Activated T-cell treated with anti-CD3 and anti-CD28 coated beads for 48 hours (primary cell): ENCODE results near the gene CERCAM.
"Not testable (repeated sequence)": the region's sequence is repeated elsewhere in the genome, so short reads cannot be mapped to it uniquely, and the experiment has no call there.

Experiments
- DNase-seq: peaks from one replicate; pipeline ENCODE4 v3.0.0-alpha.2; 2020; ENCODE audit warnings: low read depth

Gene CERCAM

DNA sequence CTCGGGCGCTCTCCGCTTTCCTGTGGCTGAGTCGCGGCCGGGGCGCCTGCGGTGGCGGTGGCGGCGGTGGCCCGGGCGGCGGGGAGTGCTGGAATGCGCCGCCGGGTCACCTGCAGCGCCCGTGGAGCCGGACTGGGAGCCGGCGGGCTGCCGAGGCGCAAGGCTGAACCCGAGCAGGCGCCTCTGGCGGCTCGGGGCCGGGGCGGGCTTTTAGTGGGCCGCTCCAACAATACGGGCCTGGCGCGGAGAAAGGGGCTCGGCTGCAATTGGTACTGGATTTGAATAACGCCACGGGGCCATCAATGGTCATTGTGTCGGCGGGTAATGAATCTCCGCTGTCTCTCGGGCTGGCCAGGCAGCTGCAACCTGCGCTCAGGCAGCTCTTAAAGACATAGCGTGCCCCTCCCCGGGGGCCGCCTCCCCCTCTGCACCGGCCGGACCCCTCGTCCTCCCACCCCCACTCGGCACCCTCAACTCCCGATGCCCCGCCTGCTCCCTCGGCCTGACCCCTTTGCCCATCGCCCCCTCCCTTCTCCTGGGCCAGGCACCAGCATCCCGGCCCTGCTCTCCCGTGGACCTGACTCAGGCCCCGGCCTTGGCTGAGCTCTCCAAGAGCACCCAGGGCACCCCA, 27.4 kb upstream of the CERCAM start:
- DNase-seq = no peak

DNA sequence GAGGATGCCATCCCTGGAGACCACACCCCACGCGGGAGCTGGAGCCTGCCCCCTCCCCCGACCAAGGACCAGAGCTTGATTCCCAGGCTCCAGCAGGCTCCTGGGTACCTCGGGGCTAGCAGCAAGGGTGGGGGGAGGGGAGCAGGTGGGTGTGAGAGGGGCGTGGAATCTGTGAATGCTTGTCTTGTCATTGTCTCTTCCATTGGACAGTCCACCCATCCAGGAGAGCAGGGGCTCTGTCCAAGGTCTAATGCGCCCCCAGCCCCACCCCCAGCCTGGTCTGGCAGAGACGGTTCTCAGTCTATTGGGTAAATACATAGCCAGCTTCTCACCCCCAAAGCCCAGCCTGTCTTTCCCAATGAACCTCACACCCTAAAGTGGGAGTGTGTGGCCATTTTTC, 26.7 kb upstream of the CERCAM start:
- DNase-seq = no peak

DNA sequence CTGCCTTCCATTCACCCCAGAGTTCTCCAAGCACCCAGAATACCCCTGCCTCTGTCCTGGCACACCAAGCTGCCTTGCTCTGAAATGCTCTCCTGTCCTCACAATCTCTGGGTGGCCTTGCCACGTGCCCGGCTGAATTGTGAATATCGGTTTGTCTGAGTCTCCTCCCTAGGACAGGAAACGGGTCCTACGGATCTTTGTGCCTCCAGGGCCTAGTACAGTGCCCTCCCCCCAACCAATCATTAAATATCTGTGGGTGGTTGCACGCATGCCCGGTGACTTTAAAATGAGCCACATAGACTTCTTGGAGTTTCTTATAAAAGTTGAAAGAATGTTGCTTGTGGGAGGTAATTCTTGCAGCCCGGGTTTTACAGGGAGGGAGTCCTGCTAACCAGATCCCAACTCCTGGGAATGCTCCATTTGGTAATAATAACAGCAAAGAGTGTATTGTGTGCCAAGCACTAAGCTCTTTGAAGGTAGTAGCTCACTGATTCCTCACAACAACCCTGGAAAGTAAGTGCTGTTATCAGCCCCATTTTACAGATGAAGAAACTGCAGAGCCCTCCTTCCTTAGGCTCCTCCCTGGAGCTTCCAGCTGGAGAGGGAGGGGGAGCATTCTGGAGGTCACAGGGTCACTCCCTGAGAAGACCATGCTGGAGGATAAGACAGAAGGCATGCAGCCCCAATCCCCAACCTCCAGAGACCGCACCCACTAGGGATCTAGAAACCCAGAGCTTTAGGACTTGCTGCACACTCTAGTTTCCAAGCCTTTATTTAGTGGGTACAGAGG, 26.1 kb upstream of the CERCAM start:
- DNase-seq = no peak

DNA sequence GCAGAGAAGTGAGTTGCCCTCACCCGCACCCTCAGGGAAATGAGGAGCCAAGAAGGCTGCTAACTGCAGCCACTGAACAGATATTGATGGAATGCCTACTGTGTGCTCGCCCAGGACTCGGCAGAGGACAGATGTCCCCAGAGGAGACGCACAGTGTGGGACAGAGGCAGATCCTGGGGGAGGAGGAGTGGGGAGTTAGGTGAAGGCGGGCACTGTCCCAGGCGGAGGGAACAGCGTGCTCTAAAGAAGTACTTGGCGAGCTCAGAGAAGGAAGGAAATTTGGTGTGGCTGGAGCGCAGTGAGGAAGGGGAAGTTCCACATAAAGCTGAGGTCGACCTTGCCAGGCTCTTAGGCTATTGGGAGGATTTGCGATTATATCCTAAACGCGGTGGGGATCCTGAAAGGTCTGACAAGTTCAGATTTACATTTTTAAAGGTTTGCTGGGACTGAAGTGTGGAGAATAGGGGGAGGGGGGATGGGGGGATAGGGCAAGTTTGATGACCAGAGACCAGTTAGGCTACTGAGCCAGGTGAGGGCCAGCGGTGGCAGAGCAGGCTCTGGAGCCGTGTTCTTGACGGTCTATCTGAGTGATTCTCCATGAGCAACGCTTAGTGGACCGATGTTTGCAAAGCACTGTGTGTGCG, 23.6 kb upstream of the CERCAM start:
- DNase-seq = no peak

DNA sequence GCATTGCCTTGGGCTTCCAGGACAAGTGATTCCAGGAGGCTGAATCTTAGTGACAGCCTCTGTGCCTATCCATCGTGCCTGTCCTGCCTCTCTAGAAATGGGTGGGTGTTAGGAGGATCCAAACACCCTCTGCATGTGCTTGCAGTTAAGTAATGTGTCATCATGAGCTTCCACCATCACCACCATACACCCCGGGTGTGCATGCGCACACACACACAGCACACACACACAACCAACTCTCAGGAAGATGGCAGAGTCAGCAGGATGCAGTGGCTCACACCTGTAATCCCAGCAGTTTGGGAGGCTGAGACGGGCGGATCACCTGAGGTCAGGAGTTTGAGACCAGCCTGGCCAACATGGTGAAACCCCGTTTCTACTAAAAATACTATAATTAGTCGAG, 22.8 kb upstream of the CERCAM start:
- no peak for DNase-seq

DNA sequence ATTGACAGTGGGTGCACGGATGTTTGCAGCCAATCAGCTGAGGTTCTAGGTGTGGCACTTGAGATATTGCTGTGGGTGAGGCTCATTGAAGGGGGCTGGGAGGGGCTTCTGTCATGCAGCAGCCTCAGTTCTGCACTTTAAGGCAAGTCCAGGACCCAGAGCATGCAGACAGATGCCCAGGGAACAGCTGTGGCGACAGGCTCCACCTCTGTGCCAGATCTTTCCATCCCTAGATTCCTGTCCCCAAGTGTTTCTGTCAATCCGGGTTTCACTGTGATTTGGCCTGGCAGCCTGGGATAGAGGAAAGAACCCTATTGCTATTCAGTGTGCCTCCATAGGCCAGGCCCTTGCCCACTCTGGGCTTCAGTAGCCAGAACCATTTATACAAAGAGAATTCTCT, 20.8 kb upstream of the CERCAM start:
- DNase-seq = no peak

DNA sequence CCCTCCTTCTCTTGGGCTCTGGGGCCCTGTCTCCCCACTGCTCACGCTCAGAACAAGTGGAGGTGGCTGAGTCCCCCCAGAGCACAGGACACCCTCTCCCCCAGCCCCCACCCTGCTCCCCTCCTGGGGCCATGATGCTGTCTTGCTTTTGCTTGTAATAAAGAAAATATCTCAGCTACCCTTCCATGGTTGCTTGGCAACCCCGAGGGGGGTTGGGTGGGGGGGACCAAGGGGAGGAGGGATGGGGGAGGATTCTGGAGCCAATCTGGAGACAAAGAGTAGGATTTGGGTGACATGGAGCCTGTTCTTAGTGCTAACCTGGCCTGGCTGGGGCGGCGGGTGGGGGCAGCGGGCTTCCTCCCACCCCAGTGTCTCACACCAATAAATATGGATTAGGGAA, 16.1 kb upstream of the CERCAM start:
- no peak for DNase-seq

DNA sequence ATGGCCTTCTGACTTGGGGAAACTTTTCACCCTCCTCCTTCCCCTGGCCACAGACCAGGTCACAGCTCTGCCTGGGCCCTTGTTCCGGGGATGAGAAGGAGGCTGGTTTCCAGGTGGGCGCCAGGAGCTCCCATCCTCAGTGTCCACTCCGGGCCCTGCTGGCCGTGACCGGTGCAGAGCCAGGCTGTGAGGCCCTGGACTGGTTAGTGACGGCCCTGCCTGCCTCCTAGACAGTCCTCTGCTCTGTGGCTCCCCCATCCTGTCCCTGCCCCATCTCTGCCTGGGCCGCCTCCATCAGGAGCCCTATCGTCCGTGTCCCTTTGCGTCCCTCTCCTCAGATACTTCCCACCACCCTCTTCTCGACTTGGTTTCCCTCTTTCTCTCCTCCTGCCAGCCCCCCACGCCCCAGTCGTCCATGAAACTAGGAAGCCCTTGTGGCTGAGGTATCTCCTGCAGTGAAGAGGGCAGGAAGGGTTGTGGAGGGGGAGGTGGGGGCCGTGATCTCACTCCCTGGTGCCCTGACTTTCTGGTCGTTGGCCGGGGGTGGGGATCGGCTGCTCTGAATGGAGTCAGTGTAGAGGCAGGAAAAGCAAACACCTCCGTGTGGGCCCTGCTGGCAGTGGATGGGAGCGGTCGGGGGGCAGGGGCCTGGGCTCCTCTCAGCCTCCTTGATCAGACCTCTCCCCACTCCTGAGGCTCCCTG, 15.4 kb upstream of the CERCAM start:
- no peak for DNase-seq

DNA sequence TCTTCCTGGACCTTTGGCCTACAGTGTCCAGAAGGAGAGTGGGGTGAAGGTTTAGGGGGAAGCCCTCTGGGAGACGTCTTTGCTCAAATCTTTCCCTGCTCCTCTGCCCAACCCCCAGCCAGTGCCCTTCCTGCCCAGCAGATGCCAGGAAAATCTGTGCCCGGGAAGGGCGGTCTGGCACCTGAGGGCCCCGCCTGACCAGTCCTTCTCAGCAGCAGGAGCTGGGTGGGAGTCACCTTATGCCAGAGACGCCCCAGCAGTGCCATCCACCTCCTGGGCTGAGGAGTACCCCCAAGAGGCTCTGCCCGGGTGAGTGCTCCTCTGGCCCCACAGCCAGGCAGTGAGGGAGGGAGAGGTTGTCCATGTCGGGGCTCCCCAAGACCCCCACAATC, 14.9 kb upstream of the CERCAM start:
- no peak for DNase-seq

DNA sequence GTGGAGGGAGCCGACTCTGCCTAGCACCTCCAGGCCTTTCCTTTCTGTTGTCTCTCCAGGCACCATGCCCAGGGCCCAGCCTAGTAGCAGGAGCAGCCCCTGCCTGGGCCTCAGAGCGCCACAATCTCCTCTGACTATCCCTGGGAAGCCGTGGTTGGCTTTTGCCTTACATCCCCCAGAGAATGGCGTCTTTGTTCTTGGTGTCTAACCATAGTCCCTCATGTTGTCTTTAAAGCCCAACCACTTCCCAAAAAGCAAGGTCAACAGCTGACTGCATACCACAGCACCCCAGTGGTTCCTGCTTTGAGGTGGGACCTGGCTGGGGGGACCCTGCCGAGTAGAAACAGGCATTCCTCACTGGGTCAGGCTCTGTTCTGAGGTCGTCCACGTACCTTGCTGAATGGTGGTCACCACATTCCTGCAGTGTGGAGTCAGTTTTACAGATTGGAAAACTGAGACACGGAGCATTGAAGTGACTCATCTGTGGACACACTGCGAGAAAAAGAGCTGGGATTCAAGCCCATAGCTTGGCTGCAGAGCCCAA, 13.7 kb upstream of the CERCAM start:
- no peak for DNase-seq

DNA sequence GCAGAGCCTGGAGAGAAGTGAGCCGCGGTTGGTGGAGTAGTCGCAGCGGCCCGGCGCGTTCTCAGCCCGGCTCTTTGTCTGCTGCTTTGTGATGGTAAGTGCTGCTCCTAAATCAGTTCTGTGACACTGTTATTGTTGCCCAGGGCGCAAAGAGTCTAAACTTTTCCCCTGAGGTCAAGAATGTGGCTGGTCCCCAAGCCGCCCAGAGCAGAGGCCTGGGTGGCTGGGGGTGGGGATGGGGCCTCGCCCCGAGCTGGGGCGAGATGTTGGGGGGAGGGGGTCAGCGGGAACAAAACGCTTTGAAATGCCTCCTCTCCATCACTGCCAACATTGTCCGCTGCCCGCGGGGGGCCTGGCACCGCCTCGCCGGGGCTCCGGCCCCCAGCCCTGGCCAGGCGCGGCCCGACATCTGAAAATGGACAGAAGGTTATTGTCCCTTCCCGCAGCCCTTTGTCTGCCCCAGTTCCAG, 11.7 kb upstream of the CERCAM start:
- no peak for DNase-seq

DNA sequence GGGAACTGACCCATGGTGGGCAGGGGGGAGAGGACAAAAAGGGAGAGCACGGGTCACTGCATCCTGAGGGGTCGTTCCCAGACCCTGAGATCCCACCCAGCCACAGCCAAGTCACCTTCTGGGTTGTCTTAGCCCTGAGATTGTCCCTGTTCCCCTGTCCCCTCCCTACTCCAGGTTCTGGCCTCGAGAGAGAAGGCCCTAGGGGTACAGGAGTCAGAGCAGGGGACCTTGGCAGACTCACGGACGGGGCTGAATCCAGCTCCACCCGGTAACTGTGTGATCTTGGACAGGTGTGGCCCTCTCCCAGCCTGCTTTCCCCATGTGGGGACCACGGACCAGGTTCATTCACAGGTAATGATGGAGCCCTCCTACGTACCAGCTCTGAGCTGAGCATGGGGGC, 11.2 kb upstream of the CERCAM start:
- DNase-seq = no peak

DNA sequence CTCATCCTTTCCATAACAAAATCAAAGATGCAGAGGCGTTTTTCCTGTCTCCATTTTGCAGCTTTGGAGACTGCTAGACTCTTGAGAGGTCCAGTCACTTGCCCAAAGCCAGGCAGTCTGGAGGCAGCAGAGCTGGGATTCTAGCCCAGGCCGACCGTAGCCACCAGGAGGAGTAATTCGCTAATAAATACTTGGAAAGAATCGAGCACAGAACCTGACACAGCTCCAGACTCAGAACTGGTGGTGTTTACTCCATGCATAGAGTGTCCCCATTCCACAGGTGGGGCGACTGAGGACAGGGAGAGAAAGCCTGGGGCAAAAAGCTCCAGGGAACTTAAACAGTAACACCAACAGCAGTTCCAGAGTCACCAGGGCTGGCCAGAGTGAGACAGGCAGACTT, 10.7 kb upstream of the CERCAM start:
- DNase-seq = no peak

DNA sequence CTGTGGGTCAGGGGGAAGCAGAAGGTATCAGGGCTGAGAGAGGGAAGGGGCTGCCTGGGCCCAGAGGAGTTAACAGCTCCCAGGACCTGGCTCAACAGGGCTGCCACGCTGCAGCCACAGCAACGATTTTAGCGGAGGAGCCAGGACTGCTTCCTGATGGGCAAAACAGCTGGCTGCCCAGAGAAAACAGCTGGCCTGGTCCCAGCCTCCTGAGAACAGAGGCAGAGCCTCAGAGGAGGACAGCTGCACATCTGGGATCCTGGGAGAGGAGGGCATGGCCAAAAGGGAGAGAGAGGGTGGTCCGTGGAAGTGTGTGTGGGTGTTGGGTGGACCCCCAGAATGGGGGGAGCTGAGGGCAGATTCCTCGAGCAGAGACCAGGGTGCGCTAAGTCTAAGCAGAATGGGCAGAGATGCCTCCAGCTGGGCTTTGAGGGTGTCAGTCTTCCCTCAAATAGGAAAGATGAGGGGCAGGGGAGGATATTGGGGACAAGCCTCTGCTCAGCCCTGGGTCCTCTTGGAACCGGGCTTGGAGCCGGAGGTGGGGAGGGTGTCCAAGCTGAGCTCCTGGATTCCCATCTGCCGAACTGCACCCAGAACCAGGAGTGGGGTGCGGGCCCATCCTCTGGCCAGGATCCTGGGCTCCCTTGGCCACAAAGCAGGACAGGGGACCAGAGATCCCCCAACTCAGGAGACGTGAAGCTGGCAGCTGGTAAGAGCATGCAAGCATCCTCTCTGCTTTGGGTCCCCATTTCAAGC, 9.1 kb upstream of the CERCAM start:
- DNase-seq = no peak

DNA sequence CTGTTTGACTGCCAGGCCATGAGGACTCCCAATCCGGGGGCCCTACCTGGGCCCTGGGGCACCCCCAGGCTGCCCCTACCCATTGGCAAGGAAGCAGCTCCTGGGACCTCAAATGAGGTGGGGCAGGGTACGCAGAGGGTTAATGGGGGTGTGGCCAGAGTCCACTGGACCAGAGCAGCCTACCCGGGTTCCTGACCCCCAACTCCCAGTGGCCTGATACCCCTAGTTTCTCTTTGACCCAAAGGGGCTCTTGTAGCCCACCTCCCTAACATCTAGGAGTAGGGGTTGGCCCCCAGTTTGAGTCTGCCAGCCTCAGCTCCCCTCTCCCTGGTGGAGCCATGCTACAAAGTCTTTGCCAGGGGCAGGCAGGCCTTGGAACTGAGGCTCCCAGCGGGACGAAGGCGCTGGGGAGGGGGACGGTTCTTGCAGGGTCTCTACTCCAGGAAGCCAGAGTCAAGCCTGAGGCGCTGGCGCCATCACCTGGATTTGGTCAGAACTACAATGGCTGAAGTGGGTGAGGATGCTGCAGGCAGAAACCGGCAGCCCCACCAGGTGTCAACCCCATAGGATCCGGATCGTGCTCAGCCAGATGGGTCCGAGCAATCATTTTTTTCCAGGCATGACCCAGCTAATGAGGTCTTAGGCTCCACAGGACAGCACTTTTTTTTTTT, 8.4 kb upstream of the CERCAM start:
- peak; percentile 52 for DNase-seq

DNA sequence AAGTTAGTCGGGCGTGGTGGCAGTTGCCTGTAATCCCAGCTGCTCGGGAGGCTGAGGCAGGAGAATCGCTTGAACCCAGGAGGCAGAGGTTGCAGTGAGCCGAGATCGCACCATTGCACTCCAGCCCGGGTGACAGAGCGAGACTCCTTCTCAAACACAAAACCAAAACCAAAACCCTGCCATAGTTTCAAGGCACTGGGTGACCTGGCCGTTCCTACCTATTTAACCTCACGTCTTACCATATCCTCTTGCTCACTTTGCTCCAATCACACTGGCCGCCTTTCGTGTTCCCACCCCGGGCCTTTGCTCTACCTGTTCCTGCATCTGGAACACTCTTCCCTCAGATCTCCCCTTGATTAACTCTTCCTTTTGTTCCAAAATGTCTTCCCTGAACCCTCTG, 6.9 kb upstream of the CERCAM start:
- not testable (repeated sequence) for DNase-seq

DNA sequence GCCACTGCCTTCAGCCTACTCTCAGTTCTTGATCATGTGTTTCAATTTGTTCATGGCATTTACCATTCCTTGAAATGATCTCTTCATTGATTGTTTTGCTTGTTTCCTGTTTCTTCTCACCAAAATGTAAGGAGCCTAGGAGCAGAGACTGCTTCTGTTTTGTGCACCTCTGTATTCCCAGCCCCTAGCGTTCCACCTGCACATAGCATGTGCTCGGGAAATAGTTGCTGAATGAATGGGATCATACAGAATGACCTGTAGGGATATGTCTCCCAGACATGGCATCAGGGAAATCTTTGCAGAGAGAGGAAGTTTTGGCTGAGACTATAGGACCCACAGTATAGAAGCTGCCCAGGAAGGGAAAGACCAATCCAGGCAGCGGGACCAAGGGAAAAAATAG, 6.2 kb upstream of the CERCAM start:
- DNase-seq = no peak

DNA sequence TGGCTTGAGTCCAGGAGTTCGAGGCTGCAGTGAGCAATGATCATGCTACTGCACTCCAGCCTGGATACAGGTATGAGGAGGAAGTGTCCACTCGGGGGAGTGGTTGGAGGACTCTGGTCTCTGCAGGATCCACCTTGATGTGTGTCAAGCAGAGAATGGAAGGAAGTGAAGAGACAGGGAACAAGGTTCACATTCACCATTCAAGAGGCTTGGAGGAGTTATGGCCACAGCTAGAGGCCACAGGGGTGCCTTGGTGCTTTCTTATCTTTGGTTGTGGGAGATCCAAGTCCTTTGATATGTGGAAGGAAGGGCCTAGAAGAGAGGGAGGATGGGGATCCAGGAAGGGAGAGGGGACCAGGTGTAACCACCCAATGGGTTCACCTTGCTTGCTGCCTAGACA, 5.4 kb upstream of the CERCAM start:
- DNase-seq = no peak

DNA sequence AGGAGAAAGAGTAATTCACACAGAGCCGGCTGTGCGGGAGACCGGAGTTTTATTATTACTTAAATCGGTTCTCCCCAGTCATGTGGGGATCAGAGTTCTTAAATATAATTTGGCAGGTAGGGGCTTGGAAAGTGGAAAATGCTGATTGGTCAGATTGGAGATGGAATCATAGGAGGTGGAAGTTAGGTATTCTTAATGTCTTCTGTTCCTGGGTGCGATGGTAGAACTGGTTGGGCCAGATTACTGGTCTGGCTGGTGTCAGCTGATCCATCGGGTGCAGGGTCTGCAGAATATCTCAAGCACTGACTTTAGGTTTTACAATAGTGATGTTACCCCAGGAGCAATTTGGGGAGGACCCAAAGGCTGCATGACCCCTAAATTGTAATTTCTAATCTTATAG, 4.6 kb upstream of the CERCAM start:
- no peak for DNase-seq

DNA sequence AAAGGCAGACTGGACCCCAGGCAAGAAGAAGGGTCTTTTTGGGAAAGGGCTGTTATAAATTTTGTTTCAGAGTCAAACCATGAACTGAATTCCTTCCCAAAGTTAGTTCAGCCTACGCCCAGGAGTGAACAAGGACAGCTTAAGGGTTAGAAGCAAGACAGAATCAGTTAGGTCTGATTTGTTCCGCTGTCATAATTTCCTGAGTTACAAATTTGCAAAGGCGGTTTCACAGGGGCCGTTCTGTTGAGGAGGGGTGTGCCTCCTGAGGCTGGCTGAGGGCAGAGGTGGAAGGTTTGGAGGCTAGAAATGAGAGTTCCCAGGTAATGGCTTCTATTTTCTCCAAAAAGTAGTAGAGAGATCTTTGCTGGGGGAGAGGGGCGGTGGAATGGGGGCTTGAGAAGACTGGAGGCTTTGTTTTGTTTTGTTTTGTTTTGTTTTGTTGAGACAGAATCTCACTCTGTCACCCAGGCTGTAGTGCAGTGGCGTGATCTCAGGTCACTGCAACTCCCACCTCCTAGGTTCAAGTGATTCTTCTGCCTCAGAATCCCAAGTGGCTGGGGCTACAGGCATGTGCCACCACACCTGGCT, 4.1 kb upstream of the CERCAM start:
- no peak for DNase-seq
